Activated CD4-positive, alpha-beta T cell treated with anti-CD3 and anti-CD28 coated beads, Interleukin-2, Interleukin-6, amounts not matched to agents 100 ng/mL and 50 ng/mL, durations not matched to agents 16 hours and 8 hours (primary cell): ENCODE data around the gene RASGRP1.

ENCODE experiments used
- DNase-seq: peaks from one replicate; pipeline ENCODE4 v3.0.0-alpha.2; 2020

Gene RASGRP1

DNA sequence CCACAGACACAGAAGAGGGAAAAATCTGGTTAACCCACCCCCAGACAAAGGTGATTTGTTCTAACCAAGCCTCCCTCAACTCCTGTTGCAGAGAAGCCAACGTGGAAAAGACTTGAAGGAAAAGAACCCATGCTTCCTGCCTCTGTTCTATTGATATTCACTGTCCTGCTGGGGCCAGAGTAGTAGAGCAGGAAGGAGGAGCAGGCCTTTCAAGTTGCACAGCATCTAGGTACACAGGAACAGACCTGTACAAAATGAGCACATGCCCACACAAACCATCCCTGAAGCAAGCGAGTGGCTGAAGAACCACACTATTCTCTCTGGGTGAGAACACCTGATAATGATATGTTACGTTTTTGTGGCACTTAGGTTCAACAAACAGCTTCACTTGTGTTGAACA lies 29.9 kb downstream of the RASGRP1 start:
- no peak for DNase-seq

DNA sequence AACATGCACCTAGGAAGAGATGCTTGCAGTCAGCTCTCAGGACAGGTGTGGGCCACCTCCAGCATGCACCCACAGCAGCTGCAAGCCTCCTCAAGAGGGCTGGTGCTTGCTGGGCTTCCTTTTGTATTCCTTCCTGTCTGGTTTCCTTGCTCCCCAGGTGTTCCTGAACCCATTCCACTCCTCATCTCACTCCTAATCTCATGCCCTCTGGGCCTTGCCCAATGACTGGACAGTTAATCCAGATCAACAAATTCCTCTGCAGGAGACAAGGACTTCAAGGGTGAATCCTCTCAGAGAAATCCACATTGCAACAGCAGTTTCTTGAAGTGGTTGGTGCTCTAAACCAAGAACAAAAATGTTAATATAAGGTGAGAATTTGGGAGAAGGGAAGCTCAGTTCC lies 30.7 kb downstream of the RASGRP1 start:
- DNase-seq, result no peak

GRCh38 chr15:38533416-38533915 lies 31.1 kb downstream of the RASGRP1 start:
- no peak for DNase-seq

- DNase-seq, result no peak
These were observed 31.9 kb downstream of the RASGRP1 start for GRCh38 chr15:38532728-38533127.

GRCh38 chr15:38531509-38531908 lies 33.1 kb downstream of the RASGRP1 start:
- no peak for DNase-seq

DNA sequence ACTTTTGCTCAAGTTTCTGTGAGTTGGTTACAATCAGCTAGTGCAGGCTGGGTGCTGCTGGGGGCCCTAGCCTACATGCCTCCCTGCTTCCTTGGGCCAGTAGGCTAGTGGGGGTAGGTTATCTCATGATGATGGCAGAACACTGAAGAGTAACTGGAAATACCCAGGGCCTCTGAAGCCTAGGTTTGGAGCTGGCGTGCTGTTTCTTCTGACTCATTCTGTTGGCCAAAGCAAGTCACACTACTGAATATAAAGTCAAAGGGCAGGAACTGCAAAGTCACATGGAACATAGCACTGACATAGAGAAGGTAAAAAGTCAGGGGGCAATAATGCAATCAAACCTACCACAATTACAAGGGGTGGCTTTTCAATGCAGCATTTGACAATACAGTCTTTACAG lies 34.5 kb downstream of the RASGRP1 start:
- peak; percentile 72 for DNase-seq

GRCh38 chr15:38528294-38528693 lies 36.3 kb downstream of the RASGRP1 start:
- no peak for DNase-seq

DNA sequence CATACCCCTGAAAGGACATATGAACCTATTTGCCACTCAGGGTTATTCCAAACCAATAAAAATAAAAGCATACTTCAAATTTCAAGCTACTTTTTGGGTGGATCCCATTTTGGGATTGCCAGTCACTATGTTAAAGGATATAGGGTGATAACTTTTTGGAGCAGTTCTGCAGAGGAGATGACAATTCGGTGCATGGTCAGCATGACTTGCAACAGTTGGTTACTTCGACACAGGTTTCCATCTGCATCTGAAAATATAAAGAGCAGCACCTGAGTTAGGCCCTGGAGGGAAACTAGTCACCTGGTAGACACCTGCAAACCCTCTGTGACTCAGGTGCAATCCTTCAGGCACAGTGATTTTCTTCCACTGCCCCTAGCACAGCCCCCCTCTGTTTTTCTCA lies 38.5 kb downstream of the RASGRP1 start:
- DNase-seq, result no peak

- DNase-seq, result no peak
These were observed 39.1 kb downstream of the RASGRP1 start for GRCh38 chr15:38525489-38525888.

GRCh38 chr15:38524156-38524555 lies 40.5 kb downstream of the RASGRP1 start:
- peak; percentile 30 for DNase-seq

GRCh38 chr15:38522922-38523321 lies 41.7 kb downstream of the RASGRP1 start:
- DNase-seq, result peak; percentile 19

DNA sequence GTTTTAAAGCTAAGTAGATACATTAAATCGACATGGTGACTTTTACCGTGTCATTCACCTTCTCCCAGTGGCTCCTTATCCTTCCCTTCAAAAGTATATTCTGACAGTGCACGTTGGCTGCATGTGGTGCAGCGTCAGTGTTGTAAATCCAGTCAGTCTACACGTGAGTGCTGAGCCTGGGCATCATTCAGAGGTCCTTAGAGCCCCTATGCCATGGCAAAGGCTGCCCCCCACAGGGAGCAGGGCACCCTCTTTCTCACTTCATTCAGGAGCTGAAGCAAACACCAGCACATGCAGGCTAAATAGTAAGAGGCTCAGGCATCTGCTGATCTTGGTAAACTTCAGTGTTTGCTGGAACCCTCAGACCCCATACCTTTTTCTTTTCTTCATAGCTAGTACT lies 43.3 kb downstream of the RASGRP1 start:
- DNase-seq, result no peak

DNA sequence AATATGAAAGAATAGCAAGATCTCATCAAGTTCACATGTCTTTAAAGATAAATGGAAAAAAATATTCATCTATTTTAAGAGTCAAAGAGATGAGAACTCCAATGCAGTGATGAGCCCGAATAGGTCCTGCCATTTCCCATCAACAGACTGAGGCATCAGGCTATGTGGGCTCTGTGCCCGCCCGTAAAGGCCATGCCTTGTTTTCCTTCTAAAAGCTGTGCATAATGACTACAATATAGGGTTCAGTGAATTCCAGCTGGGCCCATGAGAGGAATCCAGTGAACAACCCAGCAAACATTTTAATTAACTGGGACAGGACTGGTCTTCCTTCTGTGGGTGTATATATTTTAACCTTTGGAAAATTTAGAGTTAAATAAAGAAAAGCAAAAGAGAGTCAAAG lies 44.6 kb downstream of the RASGRP1 start:
- no peak for DNase-seq

DNA sequence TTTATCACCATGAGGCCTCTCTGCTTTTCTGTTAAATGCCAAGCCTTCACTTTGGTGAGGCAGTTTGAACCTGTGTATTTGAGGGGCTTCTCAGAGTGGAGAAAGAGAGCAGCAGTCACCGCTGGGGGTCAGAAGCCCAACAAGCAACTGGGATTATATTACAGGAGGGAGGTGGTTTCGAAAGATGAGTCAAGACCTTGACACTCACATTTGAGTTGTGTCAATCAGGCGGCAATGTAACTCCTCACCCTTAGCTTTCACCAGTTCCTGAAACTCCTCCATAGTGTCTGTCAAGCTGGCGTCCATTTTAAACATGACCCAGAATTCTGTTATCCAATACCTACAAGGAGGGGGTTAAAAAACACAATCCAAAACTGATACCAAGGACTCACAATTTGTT lies 46.5 kb downstream of the RASGRP1 start:
- no peak for DNase-seq

DNA sequence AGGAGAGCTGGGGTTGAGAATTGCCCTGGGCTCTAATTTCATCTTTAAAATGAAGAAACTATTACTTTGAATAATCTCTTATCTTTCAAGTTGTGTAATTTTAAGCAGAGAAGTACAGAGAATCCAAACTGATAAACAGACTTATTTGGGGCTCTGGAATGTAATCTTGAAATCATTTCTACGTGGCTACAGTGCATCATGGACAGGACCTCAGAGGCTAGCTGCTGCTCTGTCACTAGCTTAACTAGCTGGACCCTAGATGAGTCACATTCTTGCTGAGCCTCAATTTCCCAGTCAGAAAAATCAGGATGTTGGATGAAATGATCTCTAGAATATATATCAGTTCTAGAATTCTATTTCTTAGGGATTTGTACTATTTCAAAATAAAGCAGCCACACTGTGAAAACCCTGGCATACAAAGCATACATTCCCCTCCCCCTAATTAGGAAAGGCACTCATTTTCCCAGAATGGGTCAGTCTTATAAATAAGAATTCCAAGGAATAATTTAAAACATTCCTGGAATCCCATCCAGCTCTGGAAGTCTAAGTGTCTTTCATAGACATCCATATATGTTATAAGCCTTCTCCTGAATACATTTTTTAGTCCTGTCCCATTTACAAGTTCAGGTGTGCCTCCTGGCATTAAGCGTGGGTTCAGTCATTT lies 47.2 kb downstream of the RASGRP1 start:
- DNase-seq, result no peak

- DNase-seq, result no peak
These were observed 48.0 kb downstream of the RASGRP1 start for GRCh38 chr15:38516626-38517025.

DNA sequence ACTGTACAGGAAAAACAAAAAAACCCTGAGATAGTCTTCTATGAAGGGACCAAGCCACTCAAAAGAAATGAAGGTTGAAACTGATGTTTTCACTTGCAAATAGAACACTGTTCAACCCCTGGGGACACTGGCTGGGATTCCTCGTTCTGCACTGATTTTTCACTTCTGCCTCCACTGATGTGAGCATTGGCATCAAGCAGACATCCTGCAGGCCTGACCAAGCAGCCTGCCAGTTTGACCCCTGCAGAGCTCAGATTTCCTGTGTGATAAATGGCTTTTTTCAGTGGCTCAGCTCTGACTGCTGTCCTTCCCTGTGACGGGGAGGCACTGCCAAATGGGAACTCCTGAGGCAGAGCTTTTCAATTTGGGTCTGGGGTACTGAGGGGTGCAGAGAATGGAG lies 50.0 kb downstream of the RASGRP1 start:
- DNase-seq, result no peak

- no peak for DNase-seq
These were observed 51.7 kb downstream of the RASGRP1 start for GRCh38 chr15:38512901-38513300.

- DNase-seq, result no peak
These were observed 55.5 kb downstream of the RASGRP1 start for GRCh38 chr15:38509152-38509551.

DNA sequence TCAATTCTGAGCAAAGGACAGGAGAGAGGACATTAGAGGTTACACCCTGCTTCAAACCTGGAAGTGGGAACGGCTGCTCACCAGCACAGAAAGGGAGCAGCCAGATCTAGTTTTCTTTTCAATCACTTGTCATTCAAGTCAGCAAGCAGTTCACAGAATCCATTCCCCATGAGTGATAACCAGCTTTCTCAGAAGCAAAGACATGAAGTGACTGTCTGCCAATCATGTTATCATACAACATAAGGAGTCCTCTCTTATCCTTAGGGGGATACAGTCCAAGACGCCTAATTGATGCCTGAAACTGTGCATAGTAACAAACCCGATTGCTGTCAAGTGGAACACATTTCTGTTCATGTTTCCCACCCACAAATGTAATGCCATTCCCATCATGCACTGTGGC lies 56.0 kb downstream of the RASGRP1 start:
- DNase-seq, result peak; percentile 78

GRCh38 chr15:38507570-38507969 lies 57.0 kb downstream of the RASGRP1 start:
- no peak for DNase-seq

DNA sequence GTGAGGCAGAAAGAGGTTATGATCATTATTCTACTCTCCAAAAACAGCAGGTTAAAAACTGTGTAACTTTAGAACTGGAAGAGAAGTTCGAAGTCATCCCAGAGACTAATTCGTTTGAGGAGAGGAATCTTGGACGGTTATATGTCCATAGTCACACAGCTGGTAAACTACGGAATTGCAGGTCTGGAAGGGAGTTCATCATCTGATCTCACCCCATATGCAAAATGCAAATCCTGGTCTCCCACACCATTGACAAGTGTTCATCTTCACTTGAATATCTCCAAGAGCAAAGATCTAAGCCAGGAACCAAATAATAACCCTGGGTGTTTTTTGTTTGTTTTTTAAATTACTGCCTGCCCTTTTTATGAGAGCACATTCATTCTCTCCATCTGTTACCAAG lies 57.6 kb downstream of the RASGRP1 start:
- DNase-seq, result no peak

- no peak for DNase-seq
These were observed 59.7 kb downstream of the RASGRP1 start for GRCh38 chr15:38504680-38505467.

- DNase-seq, result no peak
These were observed 61.1 kb downstream of the RASGRP1 start for GRCh38 chr15:38503496-38503895.

DNA sequence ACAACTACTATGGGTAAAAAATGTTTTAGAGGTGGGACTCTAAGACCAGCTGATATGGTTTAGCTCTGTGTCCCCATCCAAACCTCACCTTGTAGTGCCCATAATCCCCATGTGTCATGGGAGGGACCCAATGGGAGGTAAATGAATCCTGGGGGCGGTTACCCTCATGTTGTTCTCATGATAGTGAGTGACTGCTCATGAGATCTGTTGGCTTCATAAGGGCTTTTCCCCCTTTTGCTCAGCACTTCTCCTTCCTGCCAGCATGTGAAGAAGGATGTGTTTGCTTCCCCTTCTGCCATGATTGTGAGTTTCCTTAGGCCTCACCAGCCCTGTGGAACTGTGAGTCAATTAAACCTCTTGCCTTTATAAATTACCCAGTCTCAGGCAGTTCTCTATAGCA lies 65.0 kb downstream of the RASGRP1 start:
- DNase-seq, result no peak
